ENCODE data around the gene BRWD1.

Gene BRWD1

DNA sequence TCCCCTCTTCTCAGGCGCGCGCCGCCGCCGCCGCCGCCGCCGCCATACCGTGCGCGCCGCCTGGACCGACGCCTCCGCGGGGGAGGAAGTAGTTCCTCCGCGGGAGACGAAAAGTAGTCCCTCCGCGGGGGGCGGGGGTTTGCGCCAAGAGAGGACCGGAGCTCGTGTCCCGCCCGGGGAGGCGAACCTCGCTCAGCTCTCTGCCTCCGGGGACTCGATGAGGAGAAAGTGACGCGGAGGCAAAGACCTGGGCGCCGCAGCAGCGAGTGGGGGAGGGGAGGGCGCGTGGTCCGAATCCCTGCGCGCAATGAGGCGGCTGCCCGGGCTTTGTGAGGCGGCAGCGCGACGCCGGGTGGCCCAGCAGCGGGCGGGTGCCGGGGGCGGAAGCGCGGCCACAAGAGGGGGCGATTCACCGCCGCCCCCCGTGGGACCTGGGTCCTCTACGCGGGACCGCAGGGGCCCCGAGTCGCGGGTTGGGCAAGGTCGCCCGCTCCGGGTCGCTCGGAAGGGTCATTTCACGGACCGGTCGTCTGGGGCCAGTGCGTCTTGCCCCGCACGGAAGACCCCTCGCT, at the start of gene BRWD1:
TSS of gene BRWD1 (minus strand) at position 62 of the 572 bp plus-strand sequence. CDS start 141 bp downstream, outside the sequence.
- peak; percentile 71 to 77 for DNase-seq

GRCh38 chr21:39362733-39363132, 49.3 kb upstream of the BRWD1 start:
- no peak for DNase-seq

DNA sequence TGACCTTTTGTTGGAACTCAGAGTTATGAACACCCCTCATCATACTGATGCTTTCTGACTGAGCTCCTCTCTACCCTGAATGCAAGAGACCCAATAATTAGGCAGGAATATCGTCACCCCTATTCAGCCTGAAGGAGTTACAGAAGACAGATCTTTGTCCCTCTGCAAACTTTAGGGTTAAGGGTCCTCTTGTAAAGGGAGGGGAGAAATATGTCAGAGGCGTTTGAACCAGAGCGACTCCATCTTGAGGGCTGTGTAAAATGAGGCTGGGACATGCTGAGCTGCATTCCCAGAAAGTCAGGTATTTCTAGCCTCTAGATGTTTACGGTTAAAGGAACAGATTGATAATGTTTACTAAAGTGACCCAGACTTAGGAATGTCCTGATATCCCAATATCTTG, 46.0 kb upstream of the BRWD1 start:
- DNase-seq, result no peak

DNA sequence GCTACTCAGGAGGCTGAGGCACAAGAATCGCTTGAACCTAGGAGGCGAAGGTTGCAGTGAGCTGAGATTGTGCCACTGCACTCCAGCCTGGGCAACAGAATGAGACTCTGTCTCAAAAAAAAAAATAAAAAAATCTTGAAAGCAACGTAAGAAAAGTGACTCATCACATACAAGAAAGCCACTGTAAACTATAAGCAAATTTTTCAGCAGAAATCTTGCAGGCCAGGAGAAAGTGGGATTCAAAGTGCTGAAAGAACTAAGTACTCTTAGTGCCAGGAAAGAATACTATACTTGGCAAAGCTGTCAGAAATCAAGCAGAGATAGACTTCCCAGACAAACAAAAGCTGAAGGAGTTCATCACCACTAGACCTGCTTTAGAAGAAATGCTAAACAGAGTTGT, 39.9 kb upstream of the BRWD1 start:
- DNase-seq, result no peak

GRCh38 chr21:39350094-39351005, 36.9 kb upstream of the BRWD1 start:
- no peak for DNase-seq

DNA sequence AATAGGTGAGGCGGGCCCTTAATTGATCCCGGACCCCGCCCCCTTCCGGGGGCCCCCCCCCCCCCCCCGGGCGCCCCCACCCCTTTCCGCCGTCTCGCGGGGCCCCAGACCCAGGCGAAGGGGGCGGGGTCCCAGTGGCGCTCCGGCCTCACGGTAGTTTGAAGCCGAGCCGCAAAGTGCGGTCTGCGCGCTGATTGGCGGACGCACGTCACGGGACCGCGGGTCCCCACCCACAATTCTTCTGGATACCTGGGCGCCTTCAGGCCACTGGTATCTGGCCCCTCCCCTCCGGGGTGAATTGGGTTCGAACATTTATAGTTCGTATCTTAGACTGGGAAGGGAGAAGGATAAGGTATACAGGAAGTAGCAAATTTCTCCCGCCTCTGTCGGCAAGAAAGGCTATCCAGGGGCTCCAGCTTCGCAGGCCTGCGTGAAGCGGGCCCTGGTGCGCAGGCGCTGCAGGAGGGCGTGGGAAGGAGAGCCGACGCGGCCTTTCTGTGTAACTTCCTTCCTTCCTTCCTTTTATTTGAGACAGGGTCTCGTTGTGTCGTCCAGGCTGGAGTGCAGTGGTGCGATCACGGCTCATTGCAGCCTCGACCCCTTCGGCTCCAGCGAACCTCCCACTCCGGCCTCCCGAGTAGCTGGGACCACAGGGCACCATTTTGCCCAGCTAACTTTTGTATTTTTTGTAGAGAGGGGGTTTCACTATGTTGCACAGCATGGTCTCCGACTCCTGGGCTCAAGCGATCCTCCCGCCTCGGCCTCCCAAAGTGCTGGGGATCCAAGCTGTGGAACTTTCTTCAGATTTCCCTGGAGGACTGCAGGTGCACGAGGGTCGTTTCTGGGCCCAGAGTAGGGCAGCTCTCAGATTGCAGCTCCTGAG, 36.0 kb upstream of the BRWD1 start:
- peak; percentile 95 to 97 for DNase-seq

DNA sequence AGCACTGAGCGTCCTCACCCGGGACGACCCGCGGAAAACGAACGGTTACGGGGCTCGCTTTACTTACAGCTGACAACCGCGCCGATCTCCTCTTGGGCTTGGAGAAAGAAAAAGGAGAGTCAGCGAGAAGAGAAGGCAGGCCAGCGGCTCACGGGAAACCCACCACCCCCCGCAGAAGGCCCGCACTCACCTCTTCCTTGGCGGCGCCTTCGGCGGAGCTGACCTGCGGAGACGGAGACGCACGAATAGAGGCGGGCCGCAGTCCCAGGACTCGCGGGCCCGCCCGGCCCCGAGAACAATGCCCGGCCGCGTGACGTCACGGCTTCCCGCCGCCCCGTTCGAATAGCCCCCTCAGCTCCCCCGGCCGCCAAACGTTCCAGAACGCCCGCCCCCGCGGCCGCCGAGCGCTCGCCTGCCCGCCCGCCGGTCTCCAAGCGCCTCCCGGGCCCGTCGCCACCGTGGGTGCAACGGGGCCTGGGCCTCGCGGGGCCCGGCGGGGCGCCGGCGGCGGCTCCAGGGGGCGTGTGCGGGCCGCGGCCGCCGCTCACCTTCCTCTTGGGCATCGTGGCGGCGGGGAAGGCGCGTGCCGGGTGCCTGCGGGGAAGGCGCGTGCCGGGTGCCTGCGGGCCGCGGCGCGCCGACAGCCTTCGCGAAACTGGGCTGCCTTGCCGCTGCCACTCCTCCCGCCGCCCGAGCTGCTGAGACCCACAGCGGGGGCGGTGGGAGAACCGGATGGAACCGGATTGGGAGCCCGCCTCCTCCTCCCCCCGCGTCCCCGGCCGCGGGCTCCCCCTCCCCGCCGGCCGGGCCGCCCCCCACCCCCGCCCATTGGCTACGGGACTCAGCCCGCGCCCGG, 35.2 kb upstream of the BRWD1 start, which contains the start of gene HMGN1:
TSS of gene HMGN1 (minus strand) at position 734 of the 856 bp plus-strand sequence. CDS start at position 563, 171 bp downstream.
- peak; percentile 90 to 93 for DNase-seq

- no peak for DNase-seq
Observed at GRCh38 chr21:39348040-39348354, 34.6 kb upstream of the BRWD1 start.

GRCh38 chr21:39347537-39347936, 34.1 kb upstream of the BRWD1 start:
- no peak for DNase-seq

DNA sequence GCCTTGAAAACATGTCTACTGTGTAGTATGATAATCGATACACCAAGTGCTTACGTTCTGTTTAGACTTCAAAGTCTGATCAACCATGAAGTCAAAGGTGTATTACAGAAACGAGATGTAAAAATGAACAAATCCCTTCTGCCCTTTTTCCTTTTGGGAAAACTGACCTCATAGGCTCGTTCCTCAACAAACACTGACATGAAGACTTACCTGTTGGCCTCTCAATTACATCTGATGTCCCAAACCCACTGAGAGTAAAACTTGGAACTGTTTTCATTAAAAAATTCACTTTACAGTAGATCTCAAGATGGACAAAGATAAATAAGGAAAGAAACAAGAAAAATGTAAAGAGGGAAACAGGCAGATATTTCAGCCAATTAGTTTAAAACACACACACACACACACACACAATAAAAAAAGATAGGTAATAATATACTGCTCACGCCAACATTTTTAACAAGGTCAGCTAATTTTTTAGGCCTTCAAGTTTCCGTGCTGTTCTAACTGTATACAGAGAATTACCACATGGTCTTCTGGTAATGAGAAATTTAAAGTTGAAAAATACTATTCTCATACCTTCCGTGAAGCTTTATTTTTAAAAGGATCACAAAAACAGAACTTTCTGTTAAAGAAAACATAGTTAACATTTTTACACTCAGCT, 33.4 kb upstream of the BRWD1 start:
- no peak for DNase-seq

DNA sequence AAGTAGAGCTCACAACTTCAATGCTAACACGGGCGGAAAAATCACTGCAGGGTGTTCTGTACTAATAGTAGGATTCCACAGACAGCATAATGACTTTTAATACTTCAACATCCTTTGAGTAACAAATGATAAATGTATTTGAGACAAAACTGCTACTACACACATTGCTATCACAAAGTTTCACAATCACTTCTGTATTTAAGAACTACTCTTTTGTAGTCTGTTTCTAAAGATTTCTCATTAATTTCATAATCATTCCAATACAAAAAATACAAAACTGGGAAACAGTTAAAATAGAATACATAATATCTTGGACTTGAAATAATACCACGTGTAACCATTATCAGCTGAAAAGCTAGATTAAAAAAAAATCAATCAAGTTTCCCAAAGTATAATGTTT, 32.8 kb upstream of the BRWD1 start:
- no peak for DNase-seq

- no peak for DNase-seq
Observed at GRCh38 chr21:39345440-39345839, 32.0 kb upstream of the BRWD1 start.

GRCh38 chr21:39344848-39345247, 31.4 kb upstream of the BRWD1 start:
- DNase-seq, result no peak

DNA sequence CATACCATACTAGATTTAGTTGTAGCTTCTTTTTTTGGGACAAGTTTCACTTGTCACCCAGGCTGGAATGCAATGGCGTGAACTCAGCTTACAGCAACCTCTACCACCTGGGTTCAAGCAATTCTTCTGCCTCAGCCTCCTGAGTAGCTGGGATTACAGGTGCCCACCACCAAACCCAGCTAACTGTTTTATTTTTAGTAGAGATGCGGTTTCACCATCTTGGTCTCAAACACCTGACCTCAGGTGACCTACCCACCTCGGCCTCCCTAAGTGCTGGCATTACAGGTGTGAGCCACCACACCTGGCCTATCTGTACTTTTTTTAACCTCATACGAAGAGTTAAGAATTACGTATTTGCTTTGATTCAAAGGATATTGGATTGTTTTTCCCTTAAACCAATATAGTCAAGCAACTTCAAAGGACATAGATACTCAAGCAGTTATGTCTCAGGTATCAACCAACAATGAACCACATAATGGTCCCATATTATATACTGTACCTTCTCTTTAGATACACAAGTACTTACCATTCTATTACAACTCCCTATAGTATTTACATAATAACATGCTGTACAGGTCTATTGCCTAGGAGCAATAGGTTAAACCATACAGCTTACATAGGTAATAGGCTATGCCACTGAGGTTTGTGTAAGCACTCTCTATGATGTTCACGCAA, 28.0 kb upstream of the BRWD1 start:
- no peak for DNase-seq

- DNase-seq, result no peak
Observed at GRCh38 chr21:39340687-39341086, 27.3 kb upstream of the BRWD1 start.

DNA sequence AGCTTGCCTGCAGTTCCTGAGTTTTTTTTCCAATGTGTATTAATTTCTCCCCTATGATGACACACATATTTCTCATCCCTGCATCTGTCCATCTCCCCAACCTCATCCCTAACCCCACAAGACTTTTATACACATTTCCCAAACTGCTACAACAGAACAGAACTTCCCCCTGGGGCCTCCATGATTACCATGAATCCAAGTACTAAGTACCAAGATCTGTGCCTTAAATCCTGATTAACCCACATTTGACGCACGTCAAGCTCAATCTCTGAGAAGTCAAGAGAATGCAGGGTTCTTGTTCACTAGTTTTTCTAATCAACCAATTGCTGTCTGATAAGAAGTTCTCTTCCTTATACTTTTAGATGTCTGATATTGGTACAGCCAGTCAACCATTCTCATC, 25.8 kb upstream of the BRWD1 start:
- DNase-seq, result no peak

- no peak for DNase-seq
Observed at GRCh38 chr21:39336457-39337008, 23.1 kb upstream of the BRWD1 start.

- DNase-seq, result no peak
Observed at GRCh38 chr21:39334611-39335010, 21.2 kb upstream of the BRWD1 start.

GRCh38 chr21:39332175-39332574, 18.7 kb upstream of the BRWD1 start:
- no peak for DNase-seq

- DNase-seq, result no peak
Observed at GRCh38 chr21:39330001-39330400, 16.6 kb upstream of the BRWD1 start.

DNA sequence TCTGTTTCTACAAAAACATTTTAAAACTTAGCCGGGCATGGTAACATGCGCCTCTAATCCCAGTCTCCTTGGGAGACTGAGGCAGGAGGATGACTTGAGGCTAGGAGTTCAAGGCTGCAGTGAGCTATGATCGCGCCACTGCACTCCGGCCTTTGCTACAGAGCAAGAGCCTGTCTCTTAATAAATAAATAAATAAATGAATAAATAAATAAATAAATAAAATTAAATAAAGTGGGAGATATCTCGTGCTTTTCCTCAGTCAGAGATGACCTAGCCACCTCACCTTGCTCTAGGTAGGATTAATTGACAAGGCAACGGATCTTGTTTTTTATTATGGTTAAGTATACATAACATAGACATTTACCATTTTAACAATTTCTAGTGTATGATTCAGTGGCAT, 14.3 kb upstream of the BRWD1 start:
- DNase-seq, result no peak

Measured in stimulated activated CD4-positive, alpha-beta T cell treated with anti-CD3 and anti-CD28 coated beads, Interleukin-4, amount 100 ng/mL, for 4 hours (primary cell).